Calu3 (cell line): ENCODE data around the gene SLC27A2. TPM values are rescaled to one million over a fixed set of nuclear protein-coding genes. Genes with fewer than 3 reads are reported as not detected.

Source experiments
- BruUV-seq: library from RNA; stranded (reverse); fragments of 400-500 nt; replicated peaks from 2 replicates; lab custom pipeline; 2021; lab: Mats Ljungman, UMichigan
- CTCF ChIA-PET: fragments of 300-600 bp; sonication (Branson Sonifier 250); formaldehyde crosslinking; loops from one replicate; lab custom pipeline; 2022; ENCODE audit warnings: antibody characterized with exemption; lab: Charles Lee
- DNase-seq: peaks from one replicate; pipeline ENCODE4 v3.0.0; 2022
- H3K27ac Mint-ChIP-seq: one replicate; pipeline ENCODE4 v1.8.0; 2022; ENCODE audit warnings: mixed read lengths; ENCODE audit not compliant: unreplicated experiment
- H3K27me3 Mint-ChIP-seq: one replicate; pipeline ENCODE4 v1.8.0; 2022; ENCODE audit warnings: mixed read lengths; ENCODE audit not compliant: unreplicated experiment
- H3K36me3 Mint-ChIP-seq: one replicate; pipeline ENCODE4 v1.8.0; 2022; ENCODE audit warnings: mild to moderate bottlenecking, moderate library complexity, mixed read lengths; ENCODE audit not compliant: insufficient read depth, unreplicated experiment
- H3K4me1 Mint-ChIP-seq: one replicate; pipeline ENCODE4 v1.8.0; 2022; ENCODE audit warnings: mild to moderate bottlenecking, low read depth, mixed read lengths; ENCODE audit not compliant: unreplicated experiment
- H3K4me3 Mint-ChIP-seq: one replicate; pipeline ENCODE4 v1.8.0; 2022; ENCODE audit warnings: mild to moderate bottlenecking, low read depth, moderate library complexity, mixed read lengths; ENCODE audit not compliant: unreplicated experiment
- H3K9me3 Mint-ChIP-seq: one replicate; pipeline ENCODE4 v1.8.0; 2022; ENCODE audit warnings: low read depth, mixed read lengths; ENCODE audit not compliant: unreplicated experiment
- CTCF ChIP-seq: fragments of 200-600 bp; IDR thresholded peaks from one replicate; pipeline ENCODE4 v1.8.0; 2022; ENCODE audit warnings: antibody characterized with exemption; ENCODE audit not compliant: unreplicated experiment
- intact Hi-C: fragments of 100-400 bp; cut with micrococcal nuclease; formaldehyde crosslinking; loops from one replicate; pipeline ENCODE4 v1.10.0; 2022; ENCODE audit not compliant: unreplicated experiment
- total RNA-seq: library from RNA; stranded (reverse); gene quantifications from 2 replicates; pipeline ENCODE4 v1.2.3, GENCODE V29; 2022

SLC27A2 gene
- total RNA-seq, 1 experiment from 2014 or later = 13.1 TPM

- Mint-ChIP-seq H3K4me3 (no peak overlapping the region), H3K4me1 (peaks cover 8% of the 10 kb centered on the region), H3K27ac (no peak overlapping the region), H3K27me3 (no peaks in the 10 kb centered on the region), H3K9me3 (no peaks in the 10 kb centered on the region), H3K36me3 (no peaks in the 10 kb centered on the region)
- CTCF ChIA-PET = no interaction called here
- intact Hi-C loops = no loop called here
- no peak for TF ChIP-seq CTCF
- peak; percentile 21 for DNase-seq
- no TSS peak for BruUV-seq
These were observed 44.6 kb upstream of the SLC27A2 start for GRCh38 chr15:50137330-50137761.

- intact Hi-C loops = no loop called here
- DNase-seq = no peak
- CTCF ChIA-PET = no interaction called here
- Mint-ChIP-seq H3K27ac (no peak overlapping the region), H3K4me3 (no peak overlapping the region), H3K9me3 (no peaks in the 10 kb centered on the region), H3K4me1 (peaks cover 8% of the 10 kb centered on the region), H3K36me3 (no peaks in the 10 kb centered on the region), H3K27me3 (no peaks in the 10 kb centered on the region)
- no TSS peak for BruUV-seq
- TF ChIP-seq CTCF = no peak
These were observed 44.1 kb upstream of the SLC27A2 start for GRCh38 chr15:50137893-50138292.

- H3K36me3 Mint-ChIP-seq = no peaks in the 10 kb centered on the region
These were observed 43.6 kb upstream of the SLC27A2 start for GRCh38 chr15:50138391-50138790.

GRCh38 chr15:50140098-50140497 lies 41.9 kb upstream of the SLC27A2 start:
- H3K27ac Mint-ChIP-seq = no peak overlapping the region
- BruUV-seq = no TSS peak
- no peak overlapping the region for H3K4me3 Mint-ChIP-seq
- DNase-seq = no peak
- intact Hi-C loops = loop anchor here (10.0 kb wide), 5 partner anchors 265 to 1785 kb away; partner anchors contain the start of genes DTWD1 and FAM227B
- H3K9me3 Mint-ChIP-seq = no peaks in the 10 kb centered on the region
- CTCF ChIA-PET = no interaction called here
- no peaks in the 10 kb centered on the region for H3K27me3 Mint-ChIP-seq
- no peak for TF ChIP-seq CTCF
- no peaks in the 10 kb centered on the region for H3K36me3 Mint-ChIP-seq
- H3K4me1 Mint-ChIP-seq = no peaks in the 10 kb centered on the region

More at GRCh38 chr15:50138391-50138790, 43.6 kb upstream of the SLC27A2 start:
- CTCF ChIA-PET = no interaction called here
- no TSS peak for BruUV-seq
- Mint-ChIP-seq H3K4me1 (peaks cover 8% of the 10 kb centered on the region), H3K9me3 (no peaks in the 10 kb centered on the region), H3K27ac (no peak overlapping the region), H3K27me3 (no peaks in the 10 kb centered on the region), H3K4me3 (no peak overlapping the region)
- no peak for DNase-seq
- intact Hi-C loops = no loop called here
- no peak for TF ChIP-seq CTCF
